Measurements from ENCODE around the gene CCDC50.

The CCDC50 gene

DNA sequence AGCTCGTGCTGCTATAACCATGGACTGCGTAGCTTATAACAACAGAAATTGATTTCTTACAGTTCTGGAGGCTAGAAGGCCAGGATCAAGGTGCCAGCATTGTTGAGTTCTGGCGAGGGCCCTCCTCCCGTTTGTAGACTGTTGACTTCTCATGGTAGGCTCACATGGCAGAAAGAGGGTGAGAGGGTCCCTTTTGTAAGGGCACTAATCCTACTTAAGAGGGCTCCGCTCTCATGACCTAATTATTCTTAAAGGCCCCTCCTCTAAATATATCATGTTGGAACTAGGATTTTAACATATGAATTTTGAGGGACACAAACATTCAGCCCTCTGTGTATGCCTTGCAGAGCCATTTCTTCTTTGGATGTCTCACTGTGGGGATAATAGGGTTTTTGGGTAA, 103.0 kb downstream of the CCDC50 start:
- TF ChIP-seq, protein P1, sequence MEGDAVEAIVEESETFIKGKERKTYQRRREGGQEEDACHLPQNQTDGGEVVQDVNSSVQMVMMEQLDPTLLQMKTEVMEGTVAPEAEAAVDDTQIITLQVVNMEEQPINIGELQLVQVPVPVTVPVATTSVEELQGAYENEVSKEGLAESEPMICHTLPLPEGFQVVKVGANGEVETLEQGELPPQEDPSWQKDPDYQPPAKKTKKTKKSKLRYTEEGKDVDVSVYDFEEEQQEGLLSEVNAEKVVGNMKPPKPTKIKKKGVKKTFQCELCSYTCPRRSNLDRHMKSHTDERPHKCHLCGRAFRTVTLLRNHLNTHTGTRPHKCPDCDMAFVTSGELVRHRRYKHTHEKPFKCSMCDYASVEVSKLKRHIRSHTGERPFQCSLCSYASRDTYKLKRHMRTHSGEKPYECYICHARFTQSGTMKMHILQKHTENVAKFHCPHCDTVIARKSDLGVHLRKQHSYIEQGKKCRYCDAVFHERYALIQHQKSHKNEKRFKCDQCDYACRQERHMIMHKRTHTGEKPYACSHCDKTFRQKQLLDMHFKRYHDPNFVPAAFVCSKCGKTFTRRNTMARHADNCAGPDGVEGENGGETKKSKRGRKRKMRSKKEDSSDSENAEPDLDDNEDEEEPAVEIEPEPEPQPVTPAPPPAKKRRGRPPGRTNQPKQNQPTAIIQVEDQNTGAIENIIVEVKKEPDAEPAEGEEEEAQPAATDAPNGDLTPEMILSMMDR (IDR thresholded peaks at IDR 0.05), result no peak
- Mint-ChIP-seq H3K4me1 (no peaks in the 10 kb centered on the region), H3K9me3 (no peaks in the 10 kb centered on the region), H3K27ac (no peak overlapping the region), H3K4me3 (no peak overlapping the region), H3K36me3 (ENCODE audit: low read depth) (no peaks in the 10 kb centered on the region), H3K27me3 (ENCODE audit: low read depth, poor library complexity) (no peaks in the 10 kb centered on the region)
- DNase-seq, result no peak

GRCh38 chr3:191434024-191434423, 104.8 kb downstream of the CCDC50 start:
- TF ChIP-seq, protein P1 (IDR thresholded peaks at IDR 0.05), result no peak
- Mint-ChIP-seq H3K27me3 (ENCODE audit: low read depth, poor library complexity) (no peaks in the 10 kb centered on the region), H3K4me3 (no peak overlapping the region), H3K36me3 (ENCODE audit: low read depth) (no peaks in the 10 kb centered on the region), H3K9me3 (no peaks in the 10 kb centered on the region), H3K4me1 (no peaks in the 10 kb centered on the region), H3K27ac (no peak overlapping the region)
- no peak for DNase-seq

DNA sequence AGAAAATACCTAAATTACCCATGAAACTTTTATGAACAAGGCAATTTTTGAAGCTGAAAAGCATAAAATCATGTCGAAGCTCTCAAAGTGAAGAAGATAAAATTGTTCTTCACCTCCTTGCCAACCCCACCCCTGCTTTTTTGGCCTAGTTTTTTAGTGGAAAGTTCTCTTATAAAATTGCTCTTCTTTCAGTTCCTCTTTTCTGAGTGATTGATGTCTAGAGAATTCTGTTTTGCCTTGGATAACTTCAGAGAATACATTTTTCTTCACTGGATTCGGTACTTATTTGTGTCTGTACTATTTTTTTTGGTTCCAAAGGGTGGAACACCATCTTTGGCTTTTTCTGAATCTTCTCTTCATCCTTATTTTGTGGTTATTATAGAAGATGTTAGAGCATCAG, 106.8 kb downstream of the CCDC50 start:
- Mint-ChIP-seq H3K27me3 (ENCODE audit: low read depth, poor library complexity) (no peaks in the 10 kb centered on the region), H3K4me3 (no peak overlapping the region), H3K4me1 (no peaks in the 10 kb centered on the region), H3K36me3 (ENCODE audit: low read depth) (no peaks in the 10 kb centered on the region), H3K27ac (no peak overlapping the region), H3K9me3 (peaks cover 3% of the 10 kb centered on the region)
- no peak for DNase-seq
- TF ChIP-seq, protein P1 (IDR thresholded peaks at IDR 0.05), result no peak

DNA sequence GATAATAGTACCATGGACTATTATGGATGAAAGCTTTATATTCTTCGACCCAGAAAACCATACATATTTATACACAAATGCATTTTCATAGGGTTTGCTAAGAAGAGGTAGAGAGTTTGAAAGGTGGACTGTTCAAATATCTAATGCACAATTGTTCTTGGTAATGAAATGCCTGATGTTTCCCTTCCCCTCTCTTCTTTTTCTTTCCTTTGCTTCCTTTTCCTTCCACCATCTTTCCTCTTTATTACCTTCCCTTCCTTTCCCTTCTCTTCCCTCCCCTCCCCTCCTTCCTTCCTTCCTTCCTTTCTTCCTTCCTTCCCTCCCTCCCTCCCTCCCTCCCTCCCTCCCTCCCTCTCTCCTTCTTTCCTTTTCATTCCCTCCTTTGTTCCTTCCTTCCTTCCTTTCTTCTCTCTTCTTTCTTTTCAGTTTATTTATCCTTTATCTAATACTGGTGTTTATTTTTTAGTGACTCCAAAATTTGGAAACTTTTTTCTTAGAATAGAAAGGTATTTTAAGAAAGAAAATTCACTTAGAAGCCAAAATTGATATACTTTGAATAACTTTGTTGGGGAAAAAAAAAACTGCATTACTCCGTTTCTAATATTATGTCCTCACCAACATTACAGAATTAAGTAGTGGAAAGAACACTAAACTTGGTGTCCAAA, 109.1 kb downstream of the CCDC50 start:
- Mint-ChIP-seq H3K36me3 (ENCODE audit: low read depth) (no peaks in the 10 kb centered on the region), H3K27ac (no peak overlapping the region), H3K9me3 (peaks cover 3% of the 10 kb centered on the region), H3K4me3 (no peak overlapping the region), H3K4me1 (no peaks in the 10 kb centered on the region), H3K27me3 (ENCODE audit: low read depth, poor library complexity) (no peaks in the 10 kb centered on the region)
- TF ChIP-seq, protein P1 (IDR thresholded peaks at IDR 0.05), result no peak
- DNase-seq, result no peak

DNA sequence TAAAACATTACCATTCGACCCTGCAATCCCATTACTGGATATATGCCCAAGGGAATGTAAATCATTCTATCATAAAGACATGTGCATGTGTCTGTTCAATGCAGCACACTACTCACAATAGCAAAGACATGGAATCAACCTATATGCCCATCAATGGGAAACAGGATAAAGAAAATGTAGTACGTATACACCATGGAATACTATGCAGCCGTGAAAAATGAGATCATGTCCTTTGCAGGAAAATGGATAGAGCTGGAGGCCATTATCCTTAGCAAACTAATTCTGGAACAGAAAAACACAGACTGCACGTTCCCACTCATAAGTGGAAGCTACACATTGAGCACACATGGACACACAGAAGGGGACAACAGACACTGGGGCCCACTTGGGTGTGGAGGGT, 111.3 kb downstream of the CCDC50 start:
- no peaks in the 10 kb centered on the region for H3K27me3 Mint-ChIP-seq (ENCODE audit: low read depth, poor library complexity)
- no peaks in the 10 kb centered on the region for H3K4me1 Mint-ChIP-seq
- TF ChIP-seq, protein P1 (IDR thresholded peaks at IDR 0.05), result no peak
- no peak for DNase-seq
- H3K9me3 Mint-ChIP-seq, result peaks cover 3% of the 10 kb centered on the region
- no peaks in the 10 kb centered on the region for H3K36me3 Mint-ChIP-seq (ENCODE audit: low read depth)
- no peak overlapping the region for H3K27ac Mint-ChIP-seq
- H3K4me3 Mint-ChIP-seq, result no peak overlapping the region

GRCh38 chr3:191441687-191442086, 112.5 kb downstream of the CCDC50 start:
- Mint-ChIP-seq H3K9me3 (peaks cover 3% of the 10 kb centered on the region), H3K4me3 (no peak overlapping the region), H3K36me3 (ENCODE audit: low read depth) (no peaks in the 10 kb centered on the region), H3K27me3 (ENCODE audit: low read depth, poor library complexity) (no peaks in the 10 kb centered on the region), H3K4me1 (no peaks in the 10 kb centered on the region), H3K27ac (no peak overlapping the region)
- TF ChIP-seq, protein P1 (IDR thresholded peaks at IDR 0.05), result no peak
- no peak for DNase-seq
